Hepatocyte (in vitro differentiated cells): Measurements from ENCODE around the gene CLEC16A. TPM values are rescaled to one million over a fixed set of nuclear protein-coding genes. Genes with fewer than 3 reads are reported as not detected.

Experiments
- DNase-seq: peaks from one replicate; pipeline ENCODE4 v3.0.0-alpha.2; 2016; ENCODE audit warnings: low spot score
- H2AFZ ChIP-seq: fragments of 200-600 bp; sonication (generic); 2 replicates; pipeline ENCODE4 v1.6.0; 2016; ENCODE audit warnings: antibody characterized with exemption, mild to moderate bottlenecking
- H3K27ac ChIP-seq: fragments of 200-600 bp; sonication (generic); 2 replicates; pipeline ENCODE4 v1.5.1; 2016; ENCODE audit warnings: mild to moderate bottlenecking
- H3K27me3 ChIP-seq: fragments of 200-600 bp; sonication (generic); 2 replicates; pipeline ENCODE4 v1.6.1; 2016
- H3K36me3 ChIP-seq: fragments of 200-600 bp; sonication (generic); replicated peaks from 2 replicates; pipeline ENCODE4 v1.5.1; 2016; ENCODE audit warnings: low read depth; ENCODE audit not compliant: insufficient read depth
- H3K4me1 ChIP-seq: fragments of 200-600 bp; sonication (generic); 2 replicates; pipeline ENCODE4 v1.5.1; 2016; ENCODE audit warnings: mild to moderate bottlenecking, moderate library complexity; ENCODE audit not compliant: insufficient read depth
- H3K4me2 ChIP-seq: fragments of 200-600 bp; sonication (generic); 2 replicates; pipeline ENCODE4 v1.6.0; 2016
- H3K4me3 ChIP-seq: fragments of 200-600 bp; sonication (generic); 2 replicates; pipeline ENCODE4 v1.5.1; 2016; ENCODE audit warnings: mild to moderate bottlenecking
- H3K79me2 ChIP-seq: fragments of 200-600 bp; sonication (generic); 2 replicates; pipeline ENCODE4 v1.6.0; 2017; ENCODE audit warnings: mild to moderate bottlenecking
- H3K9me2 ChIP-seq: fragments of 200-600 bp; sonication (generic); replicated peaks from 2 replicates; pipeline ENCODE4 v1.6.0; 2017; ENCODE audit warnings: mild to moderate bottlenecking; ENCODE audit not compliant: insufficient read depth
- H3K9me3 ChIP-seq: fragments of 200-600 bp; sonication (generic); 2 replicates; pipeline ENCODE4 v1.5.1; 2016; ENCODE audit warnings: low read depth, mild to moderate bottlenecking
- H4K20me1 ChIP-seq: fragments of 200-600 bp; sonication (generic); 2 replicates; pipeline ENCODE4 v1.6.0; 2016; ENCODE audit warnings: mild to moderate bottlenecking; ENCODE audit not compliant: insufficient read depth, poor library complexity, severe bottlenecking
- CTCF ChIP-seq: fragments of 200-600 bp; sonication (generic); IDR thresholded peaks from 2 replicates; pipeline ENCODE4 v1.5.1; 2016; ENCODE audit warnings: antibody characterized with exemption, mild to moderate bottlenecking; ENCODE audit not compliant: poor library complexity
- EZH2 ChIP-seq: fragments of 200-600 bp; sonication (generic); IDR thresholded peaks from 2 replicates; pipeline ENCODE4 v1.6.1; 2016; ENCODE audit warnings: antibody characterized with exemption, mild to moderate bottlenecking, borderline replicate concordance
- EZH2phosphoT487 ChIP-seq: fragments of 200-600 bp; sonication (generic); IDR thresholded peaks from one replicate; pipeline ENCODE4 v1.6.1; 2018; ENCODE audit warnings: antibody characterized with exemption, mild to moderate bottlenecking, low read depth, moderate library complexity; ENCODE audit not compliant: unreplicated experiment, severe bottlenecking
- WGBS: methylation state at CpG from one replicate; pipeline ENCODE4 v1.1.6; 2016; ENCODE audit warnings: low lambda C conversion rate; ENCODE audit errors: missing lambda C conversion rate; 5-methylcytosine and 5-hydroxymethylcytosine counted together
- polyA plus RNA-seq: library from polyadenylated mRNA; unstranded; fragments of >200 nt; fragmentation: Nextera tagmentation; extraction: Ambion mirVana; gene quantifications from 2 replicates; pipeline ENCODE4 v1.2.1, GENCODE V29; 2016
- total RNA-seq: library from RNA; depleted of rRNA; stranded (reverse); fragments of >200 nt; gene quantifications from 2 replicates; pipeline ENCODE4 v1.2.3, GENCODE V29; 2014

The CLEC16A gene
- total and polyA plus RNA-seq, 2 experiments from 2014 or later, result 22.3 to 22.6 TPM

- Histone ChIP-seq H3K36me3 (no peaks in the 10 kb centered on the region), H3K27me3 (no peaks in the 10 kb centered on the region), H3K9me2 (no peaks in the 10 kb centered on the region), H4K20me1 (no peaks in the 10 kb centered on the region), H3K4me2 (no peak overlapping the region), H3K4me3 (no peak overlapping the region), H3K9me3 (no peaks in the 10 kb centered on the region), H3K4me1 (peaks cover 8% of the 10 kb centered on the region), H3K79me2 (no peaks in the 10 kb centered on the region), H2AFZ (no peak overlapping the region), H3K27ac (peak overlapping the region; percentile 72)
- 85% methylated on average over 5 of the region's 5 CpGs for WGBS
- TF ChIP-seq EZH2 (no peak), EZH2phosphoT487 (no peak), CTCF (no peak)
- no peak for DNase-seq
Measured at GRCh38 chr16:10992797-10993196, 48.4 kb downstream of the CLEC16A start.

GRCh38 chr16:10993649-10994048, 49.3 kb downstream of the CLEC16A start:
- Histone ChIP-seq H3K27me3 (no peaks in the 10 kb centered on the region), H3K9me2 (no peaks in the 10 kb centered on the region), H3K27ac (no peak overlapping the region), H3K9me3 (no peaks in the 10 kb centered on the region), H2AFZ (no peak overlapping the region), H3K4me1 (peaks cover 8% of the 10 kb centered on the region), H3K4me2 (no peak overlapping the region), H3K4me3 (no peak overlapping the region), H3K36me3 (no peaks in the 10 kb centered on the region), H4K20me1 (no peaks in the 10 kb centered on the region), H3K79me2 (no peaks in the 10 kb centered on the region)
- no peak for TF ChIP-seq EZH2
- no peak for TF ChIP-seq CTCF
- no peak for TF ChIP-seq EZH2phosphoT487
- WGBS, result 91% methylated on average over 6 of the region's 6 CpGs
- DNase-seq, result no peak

GRCh38 chr16:10994571-10994970, 50.2 kb downstream of the CLEC16A start:
- Histone ChIP-seq H3K4me1 (peaks cover 8% of the 10 kb centered on the region), H3K9me3 (no peaks in the 10 kb centered on the region), H3K27ac (no peak overlapping the region), H3K79me2 (no peaks in the 10 kb centered on the region), H3K27me3 (no peaks in the 10 kb centered on the region), H3K36me3 (no peaks in the 10 kb centered on the region), H3K4me2 (no peak overlapping the region), H2AFZ (no peak overlapping the region), H3K4me3 (no peak overlapping the region), H3K9me2 (no peaks in the 10 kb centered on the region), H4K20me1 (no peaks in the 10 kb centered on the region)
- DNase-seq, result no peak
- TF ChIP-seq CTCF (no peak), EZH2phosphoT487 (no peak), EZH2 (no peak)
- 87% methylated on average over 6 of the region's 6 CpGs for WGBS

GRCh38 chr16:10995565-10995964, 51.2 kb downstream of the CLEC16A start:
- Histone ChIP-seq H3K4me3 (no peak overlapping the region), H3K9me3 (no peaks in the 10 kb centered on the region), H3K27me3 (no peaks in the 10 kb centered on the region), H3K9me2 (no peaks in the 10 kb centered on the region), H3K36me3 (no peaks in the 10 kb centered on the region), H3K4me1 (peaks cover 8% of the 10 kb centered on the region), H4K20me1 (no peaks in the 10 kb centered on the region), H2AFZ (no peak overlapping the region), H3K79me2 (no peaks in the 10 kb centered on the region), H3K4me2 (no peak overlapping the region), H3K27ac (no peak overlapping the region)
- WGBS, result 91% methylated on average over 5 of the region's 5 CpGs
- TF ChIP-seq CTCF (no peak), EZH2 (no peak), EZH2phosphoT487 (no peak)
- DNase-seq, result no peak
